Activated CD8-positive, alpha-beta memory T cell treated with anti-CD3 and anti-CD28 coated beads for 24 hours (primary cell): Measurements from ENCODE around the gene RAVER1.
"Not testable (repeated sequence)": the region's sequence is repeated elsewhere in the genome, so short reads cannot be mapped to it uniquely, and the experiment has no call there.

Experiments
- DNase-seq: peaks from one replicate; pipeline ENCODE4 v3.0.0-alpha.2; 2020

Gene RAVER1

GRCh38 chr19:10332965-10333757 is at the start of gene RAVER1:
Gene RAVER1 (minus strand): TSS chr19:10333529. CDS start chr19:10333507, 22 bp downstream.
- peak; percentile 97 for DNase-seq

GRCh38 chr19:10383223-10383499 is 49.8 kb upstream of the RAVER1 start:
- not testable (repeated sequence) for DNase-seq

- peak; percentile 99 for DNase-seq
Observed at GRCh38 chr19:10380313-10381102, 47.2 kb upstream of the RAVER1 start, which contains the start of gene TYK2. Gene TYK2 (minus strand): TSS chr19:10380572. CDS start chr19:10378406, 2,166 bp downstream.

GRCh38 chr19:10379880-10380312 is 46.6 kb upstream of the RAVER1 start:
- DNase-seq, result no peak

- DNase-seq, result no peak
Observed at GRCh38 chr19:10378124-10378523, 44.8 kb upstream of the RAVER1 start.

- not testable (repeated sequence) for DNase-seq
Observed at GRCh38 chr19:10377140-10377640, 43.9 kb upstream of the RAVER1 start.

GRCh38 chr19:10374931-10375330 is 41.6 kb upstream of the RAVER1 start:
- no peak for DNase-seq

- DNase-seq, result no peak
Observed at GRCh38 chr19:10372690-10373089, 39.4 kb upstream of the RAVER1 start.

- no peak for DNase-seq
Observed at GRCh38 chr19:10368101-10368803, 34.9 kb upstream of the RAVER1 start.

GRCh38 chr19:10366950-10367512 is 33.7 kb upstream of the RAVER1 start:
- not testable (repeated sequence) for DNase-seq

GRCh38 chr19:10365518-10365917 is 32.2 kb upstream of the RAVER1 start:
- no peak for DNase-seq

- DNase-seq, result no peak
Observed at GRCh38 chr19:10364644-10365043, 31.3 kb upstream of the RAVER1 start.

GRCh38 chr19:10363789-10364281 is 30.5 kb upstream of the RAVER1 start:
- DNase-seq, result no peak

- DNase-seq, result no peak
Observed at GRCh38 chr19:10362259-10362658, 28.9 kb upstream of the RAVER1 start.

- no peak for DNase-seq
Observed at GRCh38 chr19:10361569-10362011, 28.3 kb upstream of the RAVER1 start.

- no peak for DNase-seq
Observed at GRCh38 chr19:10356431-10356830, 23.1 kb upstream of the RAVER1 start.

GRCh38 chr19:10353793-10354391 is 20.6 kb upstream of the RAVER1 start:
- peak; percentile 73 for DNase-seq

- no peak for DNase-seq
Observed at GRCh38 chr19:10352764-10353671, 19.7 kb upstream of the RAVER1 start.

- DNase-seq, result no peak
Observed at GRCh38 chr19:10346509-10346908, 13.2 kb upstream of the RAVER1 start.

- no peak for DNase-seq
Observed at GRCh38 chr19:10344780-10345179, 11.5 kb upstream of the RAVER1 start.

- no peak for DNase-seq
Observed at GRCh38 chr19:10343495-10343894, 10.2 kb upstream of the RAVER1 start.
